Pancreas (tissue), 10 donors: ENCODE measurements around the gene TMEM170B. TPM values are rescaled to one million over a fixed set of nuclear protein-coding genes. Genes with fewer than 3 reads are reported as not detected.
"Not testable (repeated sequence)": the region's sequence is repeated elsewhere in the genome, so short reads cannot be mapped to it uniquely, and the experiment has no call there.

Source experiments
- ATAC-seq, 4 donors: fragments of 200-7000 bp; cut with Tn5 transposase; one replicate each; pipeline versions ENCODE4 v1.8.0 to v1.9.1; 2020; ENCODE audit warnings: mild to moderate bottlenecking in 4 of 4, moderate library complexity in 4 of 4
- DNase-seq, 6 donors: peaks; one replicate each; pipeline ENCODE4 v3.0.0-alpha.2; 2020
- FAIRE-seq: peaks from 2 replicates; lab custom pipeline; 2012; peaks lifted over from hg19 to GRCh38; lab: Jason Lieb, UNC
- H3K27ac ChIP-seq, 4 donors: fragments of 200-600 bp; sonication (generic); 1 replicate in 3 of 4; 2 replicates in 1 of 4; pipeline versions ENCODE4 v1.5.0 to v1.8.0; 2020
- H3K27me3 ChIP-seq, 4 donors: fragments of 200-600 bp; one replicate each; pipeline ENCODE4 v1.8.0; 2021
- H3K36me3 ChIP-seq, 3 donors: fragments of 200-600 bp; sonication (generic) in 1 of 3; one replicate each; pipeline versions ENCODE4 v1.5.0 to v1.8.0; 2020 to 2021
- H3K4me1 ChIP-seq, 3 donors: fragments of 200-600 bp; one replicate each; pipeline ENCODE4 v1.8.0; 2021
- H3K4me3 ChIP-seq, 4 donors: fragments of 200-600 bp; sonication (generic) in 2 of 4; one replicate each; pipeline versions ENCODE4 v1.5.0 to v1.8.0; 2020 to 2021
- H3K9me3 ChIP-seq, 4 donors: fragments of 200-600 bp; one replicate each; pipeline ENCODE4 v1.8.0; 2021
- CTCF ChIP-seq, 4 donors: fragments of 200-600 bp; sonication (generic) in 3 of 4; IDR thresholded peaks; one replicate each; pipeline versions ENCODE4 v1.5.0 to v1.8.0; 2021; ENCODE audit warnings: antibody characterized with exemption in 4 of 4
- WGBS, 2 donors: extraction: QIAGEN DNeasy Blood & Tissue Kit; methylation state at CpG; one replicate each; pipeline ENCODE4 v1.1.7; 2013; 5-methylcytosine and 5-hydroxymethylcytosine counted together
- intact Hi-C, 3 donors: fragments of 100-400 bp; cut with DNase I; formaldehyde crosslinking; loops; one replicate each; pipeline versions ENCODE4 v1.11.1 to v1.14.2; 2022
- polyA plus RNA-seq, 2 donors: library from polyadenylated mRNA; stranded (reverse); fragments of 200-250 nt; gene quantifications; one replicate each; pipeline ENCODE4 v1.2.3, GENCODE V29; 2013
- total RNA-seq, 6 donors: library from RNA; stranded (reverse); fragmentation: NEBNext Ultra II Directional in 4 of 6; extraction: Animal tissue kit (Norgen Biotek cat#: 25700) in 4 of 6; gene quantifications; one replicate each; pipeline versions ENCODE4 v1.2.1 to v1.2.4, GENCODE V29; 2021 to 2023
- donor health status: healthy with polysubstance abuse.
- donor health status: DM: no; HTN: no; CAD: no; lungs with moderate emphysema.
- donor health status: DM: no; HTN: no; CAD: no.
- donor health status: control.
- donor health status: control.
- donor health status: Bipolar disorder and iron deficiency.
- donor health status: DM: yes; HTN: yes; CAD: no.
- donor health status: DM: no; HTN: no; CAD: no.
- donor health status: DM: no; HTN: no; CAD: no.
- donor health status: DM: yes; HTN: yes; CAD: no.

Gene TMEM170B
- total and polyA plus RNA-seq, 8 donors = 0.49 to 2.3 (median 1.4) TPM

DNA sequence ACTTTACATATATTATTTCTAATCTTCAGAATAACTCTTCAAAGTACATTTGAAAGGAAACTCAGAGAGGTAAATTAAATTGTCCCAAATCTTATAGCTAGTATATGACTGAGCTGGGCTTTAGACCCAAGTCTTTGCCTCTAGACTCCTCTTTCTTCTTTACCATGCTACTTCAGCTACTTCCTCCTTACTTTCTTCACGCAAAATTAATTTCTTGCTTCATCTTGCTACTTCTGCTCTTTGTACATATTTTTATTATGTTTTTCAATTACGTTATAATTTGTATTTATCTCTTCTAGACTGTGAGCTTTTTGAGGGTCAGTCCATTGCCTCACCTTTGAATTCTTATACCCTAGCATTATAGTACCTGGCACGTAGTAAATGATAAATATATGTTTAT lies 5.3 kb downstream of the TMEM170B start:
- FAIRE-seq (no peak), DNase-seq (no peak), ATAC-seq (no peak)
- Histone ChIP-seq H3K36me3 (no peaks in the 10 kb centered on the region), H3K27ac (no peak overlapping the region), H3K9me3 (no peaks in the 10 kb centered on the region), H3K4me1 (peaks cover 0 to 6% (median 0%) of the 10 kb centered on the region in 3 donors), H3K27me3 (no peaks in the 10 kb centered on the region), H3K4me3 (no peak overlapping the region)
- 82 to 92% methylated on average over 3 of the region's 3 CpGs for WGBS, 2 donors
- no peak for TF ChIP-seq CTCF (IDR thresholded peaks at IDR 0.05)
- intact Hi-C loops = no loop called here

DNA sequence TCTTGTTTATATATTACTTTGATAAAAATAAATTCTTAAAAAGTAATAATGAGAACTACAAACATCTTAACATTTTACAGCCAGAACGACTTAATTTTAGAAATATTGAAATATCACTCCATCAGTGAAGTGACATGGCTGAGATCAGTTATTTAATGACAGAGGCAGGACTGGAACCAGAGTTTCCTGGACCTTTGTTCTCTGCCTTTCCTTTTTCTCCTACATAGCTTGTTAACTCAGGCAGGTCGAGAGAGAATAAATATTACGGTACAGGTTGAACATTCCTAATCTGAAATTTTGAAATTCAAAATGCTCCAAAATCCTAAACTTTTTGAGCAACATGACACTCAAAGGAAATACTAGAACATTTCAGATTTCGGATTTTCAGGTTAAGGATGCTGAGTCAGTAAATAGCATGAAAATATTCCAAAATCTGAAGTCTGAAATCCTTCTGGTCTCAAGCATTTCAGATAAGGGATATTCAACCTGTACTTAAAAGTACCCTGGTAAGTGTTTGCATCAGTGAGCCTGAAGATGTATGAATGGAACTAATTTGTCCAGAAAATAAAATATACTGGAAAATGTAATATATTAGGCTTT lies 6.5 kb downstream of the TMEM170B start:
- 57 to 62% methylated on average over 4 of the region's 4 CpGs for WGBS, 2 donors
- peaks cover 0 to 6% (median 0%) of the 10 kb centered on the region in 3 donors for H3K4me1 ChIP-seq
- FAIRE-seq (no peak), DNase-seq (no peak), ATAC-seq (no peak)
- no peaks in the 10 kb centered on the region for H3K9me3 ChIP-seq
- intact Hi-C loops = no loop called here
- H3K27me3 ChIP-seq = no peaks in the 10 kb centered on the region
- no peak overlapping the region for H3K27ac ChIP-seq
- no peak overlapping the region for H3K4me3 ChIP-seq
- TF ChIP-seq CTCF (IDR thresholded peaks at IDR 0.05) = no peak
- H3K36me3 ChIP-seq = no peaks in the 10 kb centered on the region

DNA sequence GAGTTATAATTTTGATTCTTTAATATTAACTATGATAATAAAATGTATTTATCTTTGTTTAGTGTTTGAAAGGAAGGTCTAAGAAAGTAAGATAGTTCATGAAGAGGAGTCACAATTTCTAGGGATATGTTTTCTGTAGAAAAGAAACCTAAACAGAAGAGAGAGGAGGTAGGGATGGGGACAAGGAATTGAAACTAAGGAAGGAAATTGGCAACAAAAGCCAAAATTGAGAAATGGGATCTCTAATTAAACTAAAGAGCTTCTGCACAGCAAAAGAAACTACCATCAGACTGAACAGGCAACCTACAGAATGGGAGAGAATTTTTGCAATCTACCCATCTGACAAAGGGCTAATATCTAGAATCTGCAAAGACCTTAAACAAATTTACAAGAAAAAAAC lies 10.3 kb downstream of the TMEM170B start:
- H3K4me3 ChIP-seq, H3K27me3 ChIP-seq, intact Hi-C loops, H3K4me1 ChIP-seq, FAIRE-seq, ATAC-seq, H3K36me3 ChIP-seq, H3K9me3 ChIP-seq, DNase-seq, H3K27ac ChIP-seq: not testable (repeated sequence)

GRCh38 chr6:11548578-11548977 lies 11.0 kb downstream of the TMEM170B start:
- H3K9me3 ChIP-seq, H3K27me3 ChIP-seq, H3K4me3 ChIP-seq, ATAC-seq, DNase-seq, H3K4me1 ChIP-seq, H3K27ac ChIP-seq, H3K36me3 ChIP-seq, FAIRE-seq, intact Hi-C loops: not testable (repeated sequence)
- WGBS, 2 donors = 99% methylated on average over 4 of the region's 4 CpGs

GRCh38 chr6:11551053-11551452 lies 13.5 kb downstream of the TMEM170B start:
- no peak overlapping the region for H3K4me3 ChIP-seq
- H3K36me3 ChIP-seq = no peaks in the 10 kb centered on the region
- no peak for DNase-seq
- intact Hi-C loops = no loop called here
- H3K27me3 ChIP-seq = no peaks in the 10 kb centered on the region
- no peak for TF ChIP-seq CTCF (IDR thresholded peaks at IDR 0.05)
- H3K4me1 ChIP-seq = peaks cover 0 to 14% (median 12%) of the 10 kb centered on the region in 3 donors
- H3K27ac ChIP-seq = no peak overlapping the region
- ATAC-seq = no peak
- WGBS, 2 donors = 85 to 91% methylated on average over 1 of the region's 1 CpG
- no peak for FAIRE-seq
- H3K9me3 ChIP-seq = no peaks in the 10 kb centered on the region

DNA sequence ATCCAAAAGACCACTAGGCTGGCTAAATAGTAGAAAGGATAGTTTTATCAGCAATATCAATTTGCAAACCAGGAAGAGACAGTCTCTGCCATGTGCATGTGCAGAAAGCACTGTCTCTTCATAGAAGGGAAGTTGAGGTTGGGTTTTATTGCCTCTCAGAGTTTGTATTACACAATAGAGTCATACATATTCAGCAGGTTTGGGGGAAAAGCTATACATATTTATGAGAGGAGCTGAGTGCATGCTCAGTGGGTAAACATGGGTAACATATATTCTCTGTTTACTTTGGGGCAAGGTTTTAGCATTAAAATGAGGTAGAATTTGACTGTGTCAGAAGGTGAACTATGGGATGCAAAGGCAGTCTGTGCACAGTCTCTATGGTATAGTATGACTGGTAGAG lies 14.9 kb downstream of the TMEM170B start:
- TF ChIP-seq CTCF (IDR thresholded peaks at IDR 0.05) = no peak
- ATAC-seq (peak in 2 of 4 donors; percentile 33 to 40), FAIRE-seq (no peak), DNase-seq (no peak)
- no peak overlapping the region for H3K4me3 ChIP-seq
- no peaks in the 10 kb centered on the region for H3K36me3 ChIP-seq
- H3K4me1 ChIP-seq = peaks cover 0 to 14% (median 12%) of the 10 kb centered on the region in 3 donors
- no peak overlapping the region for H3K27ac ChIP-seq
- no peaks in the 10 kb centered on the region for H3K9me3 ChIP-seq
- no peaks in the 10 kb centered on the region for H3K27me3 ChIP-seq
- intact Hi-C loops = no loop called here
